PC-3 (cell line): Measurements from ENCODE around the gene ACSBG1. TPM values are rescaled to one million over a fixed set of nuclear protein-coding genes. Genes with fewer than 3 reads are reported as not detected.

Source experiments
- ATAC-seq: fragments of 200-7000 bp; cut with Tn5 transposase; 2 replicates; pipeline ENCODE4 v1.9.1; 2020; ENCODE audit warnings: mild to moderate bottlenecking, moderate library complexity
- BruUV-seq: library from RNA; stranded (reverse); fragments of 400-500 nt; replicated peaks from 2 replicates; lab custom pipeline; 2021; lab: Mats Ljungman, UMichigan
- CTCF ChIA-PET: fragments of 300-600 bp; sonication (Branson Sonifier 250); formaldehyde crosslinking; loops from one replicate; lab custom pipeline; 2022; ENCODE audit warnings: antibody characterized with exemption; lab: Charles Lee
- POLR2A ChIA-PET: fragments of 300-600 bp; sonication (Branson Sonifier 250); formaldehyde crosslinking; loops from one replicate; lab custom pipeline; 2022; ENCODE audit warnings: antibody characterized with exemption; ENCODE audit not compliant: unreplicated experiment; lab: Charles Lee
- DNase-seq: peaks from one replicate; pipeline ENCODE4 v3.0.0-alpha.2; 2015
- H2AFZ ChIP-seq: fragments of 300-600 bp; sonication (generic); 2 replicates; pipeline ENCODE4 v1.6.0; 2016; ENCODE audit warnings: antibody characterized with exemption, low read length
- H3F3A ChIP-seq: fragments of 300-600 bp; sonication (generic); one replicate; pipeline ENCODE4 v1.6.0; 2017; ENCODE audit warnings: antibody characterized with exemption, low read length, control low read depth, mild to moderate bottlenecking; ENCODE audit not compliant: unreplicated experiment
- H3K27ac ChIP-seq: fragments of 300-600 bp; sonication (generic); 2 replicates; pipeline ENCODE4 v1.5.1; 2016; ENCODE audit warnings: mild to moderate bottlenecking, low read length
- H3K27me3 ChIP-seq: fragments of 300-600 bp; sonication (generic); 2 replicates; pipeline ENCODE4 v1.6.1; 2016; ENCODE audit warnings: low read length, mixed read lengths
- H3K36me3 ChIP-seq: fragments of 300-600 bp; sonication (generic); 2 replicates; pipeline ENCODE4 v1.6.1; 2016; ENCODE audit warnings: low read depth, mixed run types, low read length, mixed read lengths
- H3K4me1 ChIP-seq: fragments of 300-600 bp; sonication (generic); 2 replicates; pipeline ENCODE4 v1.5.1; 2016; ENCODE audit warnings: low read length; ENCODE audit not compliant: insufficient read depth
- H3K4me2 ChIP-seq: fragments of 300-600 bp; sonication (generic); 2 replicates; pipeline ENCODE4 v1.6.0; 2016; ENCODE audit warnings: low read length
- H3K4me3 ChIP-seq: fragments of 300-600 bp; sonication (generic); 2 replicates; pipeline ENCODE4 v1.5.1; 2016; ENCODE audit warnings: mild to moderate bottlenecking, low read length, mixed read lengths
- H3K79me2 ChIP-seq: fragments of 300-600 bp; sonication (generic); 2 replicates; pipeline ENCODE4 v1.6.1; 2017; ENCODE audit warnings: low read length, mixed read lengths
- H3K9ac ChIP-seq: fragments of 300-600 bp; sonication (generic); 2 replicates; pipeline ENCODE4 v1.6.0; 2016; ENCODE audit warnings: mild to moderate bottlenecking, low read length
- H3K9me2 ChIP-seq: fragments of 300-600 bp; sonication (generic); replicated peaks from 2 replicates; pipeline ENCODE4 v1.6.1; 2016; ENCODE audit warnings: mixed run types, low read length, mixed read lengths
- H3K9me3 ChIP-seq: fragments of 300-600 bp; sonication (generic); 2 replicates; pipeline ENCODE4 v1.6.1; 2016; ENCODE audit warnings: low read length, mixed read lengths
- H4K20me1 ChIP-seq: fragments of 300-600 bp; sonication (generic); 2 replicates; pipeline ENCODE4 v1.6.1; 2016; ENCODE audit warnings: low read length, mixed read lengths
- CTCF ChIP-seq: fragments of 300-600 bp; sonication (generic); conservative IDR thresholded peaks from 2 replicates; pipeline ENCODE4 v1.5.1; 2017; ENCODE audit warnings: antibody characterized with exemption, low read depth, mild to moderate bottlenecking, low read length
- EZH2 ChIP-seq: fragments of 300-600 bp; sonication (generic); IDR thresholded peaks from one replicate; pipeline ENCODE4 v1.6.1; 2017; ENCODE audit warnings: antibody characterized with exemption, mild to moderate bottlenecking, low read length; ENCODE audit not compliant: unreplicated experiment
- EZH2phosphoT487 ChIP-seq: fragments of 300-600 bp; sonication (generic); IDR thresholded peaks from 2 replicates; pipeline ENCODE4 v1.6.1; 2018; ENCODE audit warnings: mild to moderate bottlenecking, antibody characterized with exemption, low read length, borderline replicate concordance
- intact Hi-C: fragments of 100-400 bp; cut with micrococcal nuclease; formaldehyde crosslinking; loops from 2 replicates; pipeline ENCODE4 v1.9.0; 2023
- total RNA-seq: library from RNA; depleted of rRNA; stranded (reverse); fragments of >200 nt; gene quantifications from 2 replicates; pipeline ENCODE4 v1.2.3, GENCODE V29; 2014

ACSBG1 gene
- total RNA-seq, 1 experiment from 2014 or later, result 0.36 TPM

GRCh38 chr15:78255421-78256043 is 21.2 kb upstream of the ACSBG1 start:
- Histone ChIP-seq H2AFZ (no peak overlapping the region), H3K4me2 (no peak overlapping the region), H3K27ac (no peak overlapping the region), H3K4me3 (no peak overlapping the region), H3F3A (no peaks in the 10 kb centered on the region), H3K27me3 (no peaks in the 10 kb centered on the region), H3K9me3 (no peaks in the 10 kb centered on the region), H3K4me1 (peaks cover 9% of the 10 kb centered on the region), H3K9ac (no peak overlapping the region), H3K79me2 (no peaks in the 10 kb centered on the region), H3K9me2 (no peaks in the 10 kb centered on the region), H4K20me1 (no peaks in the 10 kb centered on the region), H3K36me3 (no peaks in the 10 kb centered on the region)
- intact Hi-C loops, result no loop called here
- ATAC-seq (no peak), DNase-seq (no peak)
- TF ChIP-seq CTCF, result no peak
- TF ChIP-seq EZH2phosphoT487, result no peak
- no peak for TF ChIP-seq EZH2
- POLR2A ChIA-PET, result no interaction called here
- CTCF ChIA-PET, result no interaction called here
- BruUV-seq, result no TSS peak

- H3K9me3 ChIP-seq, result no peaks in the 10 kb centered on the region
- BruUV-seq, result no TSS peak
- DNase-seq (no peak), ATAC-seq (no peak)
- H3K27ac ChIP-seq, result no peak overlapping the region
- H3K27me3 ChIP-seq, result no peaks in the 10 kb centered on the region
- H3K36me3 ChIP-seq, result no peaks in the 10 kb centered on the region
- TF ChIP-seq EZH2, result no peak
- TF ChIP-seq EZH2phosphoT487, result no peak
- no peak for TF ChIP-seq CTCF
- H4K20me1 ChIP-seq, result no peaks in the 10 kb centered on the region
- no peak overlapping the region for H3K9ac ChIP-seq
- intact Hi-C loops, result no loop called here
- POLR2A ChIA-PET, result no interaction called here
- H3K4me1 ChIP-seq, result no peaks in the 10 kb centered on the region
- H2AFZ ChIP-seq, result no peak overlapping the region
- H3K79me2 ChIP-seq, result no peaks in the 10 kb centered on the region
- H3F3A ChIP-seq, result no peaks in the 10 kb centered on the region
- no peak overlapping the region for H3K4me2 ChIP-seq
- CTCF ChIA-PET, result no interaction called here
- H3K9me2 ChIP-seq, result no peaks in the 10 kb centered on the region
- no peak overlapping the region for H3K4me3 ChIP-seq
These were observed 16.8 kb upstream of the ACSBG1 start for GRCh38 chr15:78251136-78251535.

GRCh38 chr15:78249131-78249530 is 14.8 kb upstream of the ACSBG1 start:
- CTCF ChIA-PET, result no interaction called here
- H4K20me1 ChIP-seq, result no peaks in the 10 kb centered on the region
- no peaks in the 10 kb centered on the region for H3K79me2 ChIP-seq
- intact Hi-C loops, result no loop called here
- no peak overlapping the region for H3K27ac ChIP-seq
- TF ChIP-seq EZH2phosphoT487 (no peak), CTCF (no peak), EZH2 (no peak)
- no peak overlapping the region for H3K9ac ChIP-seq
- H3K27me3 ChIP-seq, result no peaks in the 10 kb centered on the region
- H3K9me3 ChIP-seq, result no peaks in the 10 kb centered on the region
- H3K9me2 ChIP-seq, result no peaks in the 10 kb centered on the region
- H2AFZ ChIP-seq, result no peak overlapping the region
- H3F3A ChIP-seq, result no peaks in the 10 kb centered on the region
- H3K4me2 ChIP-seq, result no peak overlapping the region
- H3K4me3 ChIP-seq, result no peak overlapping the region
- POLR2A ChIA-PET, result no interaction called here
- DNase-seq (no peak), ATAC-seq (no peak)
- no peaks in the 10 kb centered on the region for H3K36me3 ChIP-seq
- no TSS peak for BruUV-seq
- no peaks in the 10 kb centered on the region for H3K4me1 ChIP-seq
